OCI-LY7 (cell line): ENCODE measurements around the gene MYBPC2. TPM values are rescaled to one million over a fixed set of nuclear protein-coding genes. Genes with fewer than 3 reads are reported as not detected.

Experiments
- BruUV-seq: library from RNA; stranded (reverse); fragments of 400-500 nt; replicated peaks from 2 replicates; lab custom pipeline; 2021; lab: Mats Ljungman, UMichigan
- CTCF ChIA-PET: fragments of 300-600 bp; sonication (Branson Sonifier 250); formaldehyde crosslinking; loops from one replicate; lab custom pipeline; 2022; ENCODE audit warnings: antibody characterized with exemption; ENCODE audit not compliant: unreplicated experiment; lab: Charles Lee
- POLR2A ChIA-PET: fragments of 300-600 bp; sonication (Branson Sonifier 250); formaldehyde crosslinking; loops from one replicate; lab custom pipeline; 2022; ENCODE audit warnings: antibody characterized with exemption; lab: Charles Lee
- DNase-seq: peaks from one replicate; pipeline ENCODE4 v3.0.0-alpha.2; 2015; ENCODE audit warnings: low spot score
- H2AFZ ChIP-seq: fragments of 200-600 bp; sonication (generic), shearing (Covaris generic); 2 replicates; pipeline ENCODE4 v1.6.1; 2014; ENCODE audit warnings: mild to moderate bottlenecking, antibody characterized with exemption, low read length, moderate library complexity
- H3K27ac ChIP-seq: fragments of 200-600 bp; sonication (generic); 2 replicates; pipeline ENCODE4 v1.5.1; 2014; ENCODE audit warnings: mixed run types, low read depth, mild to moderate bottlenecking, moderate library complexity, low read length, inconsistent platforms; ENCODE audit not compliant: poor library complexity, severe bottlenecking
- H3K36me3 ChIP-seq: fragments of 200-600 bp; sonication (generic); 2 replicates; pipeline ENCODE4 v1.6.1; 2014; ENCODE audit warnings: mild to moderate bottlenecking, antibody characterized with exemption, low read length, moderate library complexity, mixed read lengths; ENCODE audit not compliant: insufficient read depth
- H3K4me1 ChIP-seq: fragments of 200-600 bp; sonication (generic); 2 replicates; pipeline ENCODE4 v1.5.1; 2014; ENCODE audit warnings: mild to moderate bottlenecking, low read length; ENCODE audit not compliant: insufficient read depth, poor library complexity, severe bottlenecking
- H3K4me2 ChIP-seq: fragments of 200-600 bp; sonication (generic); 2 replicates; pipeline ENCODE4 v1.6.1; 2014; ENCODE audit warnings: mild to moderate bottlenecking, low read length
- H3K4me3 ChIP-seq: fragments of 200-600 bp; sonication (generic); 2 replicates; pipeline ENCODE4 v1.5.1; 2014; ENCODE audit warnings: mild to moderate bottlenecking, low read depth, low read length; ENCODE audit not compliant: poor library complexity, severe bottlenecking
- H3K79me2 ChIP-seq: fragments of 200-600 bp; sonication (generic); 2 replicates; pipeline ENCODE4 v1.6.1; 2016; ENCODE audit warnings: low read depth, mild to moderate bottlenecking, low read length, moderate library complexity, mixed read lengths; ENCODE audit not compliant: insufficient read depth
- H3K9me2 ChIP-seq: fragments of 200-600 bp; sonication (generic); 2 replicates; pipeline ENCODE4 v1.6.1; 2016; ENCODE audit warnings: mild to moderate bottlenecking, low read length, mixed read lengths; ENCODE audit not compliant: insufficient read depth
- H3K9me3 ChIP-seq: fragments of 200-600 bp; sonication (generic); 2 replicates; pipeline ENCODE4 v1.6.1; 2014; ENCODE audit warnings: mild to moderate bottlenecking, mixed run types, low read length, mixed read lengths
- H4K20me1 ChIP-seq: fragments of 200-600 bp; sonication (generic); 2 replicates; pipeline ENCODE4 v1.6.1; 2014; ENCODE audit warnings: mild to moderate bottlenecking, antibody characterized with exemption, low read length, moderate library complexity, mixed read lengths; ENCODE audit not compliant: insufficient read depth
- EZH2phosphoT487 ChIP-seq: fragments of 200-600 bp; sonication (generic); IDR thresholded peaks from 2 replicates; pipeline ENCODE4 v1.6.1; 2018; ENCODE audit warnings: low read depth, borderline replicate concordance, mild to moderate bottlenecking, mixed run types, antibody characterized with exemption, low read length, moderate library complexity, mixed read lengths
- intact Hi-C: fragments of 100-400 bp; cut with micrococcal nuclease; formaldehyde crosslinking; loops from one replicate; pipeline ENCODE4 v1.10.0; 2022; ENCODE audit not compliant: unreplicated experiment
- total RNA-seq, 2 experiments: library from RNA; depleted of rRNA in 1 of 2; stranded (reverse); fragments of >200 nt in 1 of 2; shearing (Covaris generic) in 1 of 2; gene quantifications; 2 replicates each; pipeline ENCODE4 v1.2.3, GENCODE V29; 2014 to 2022
- TF ChIP-seq, protein P1 (sequence below): fragments of 200-600 bp; sonication (generic); conservative IDR thresholded peaks from 2 replicates; pipeline ENCODE4 v1.5.1; 2014; ENCODE audit warnings: mild to moderate bottlenecking, antibody characterized with exemption, low read length, moderate library complexity, mixed read lengths

The MYBPC2 gene
- total RNA-seq, 2 experiments from 2014 or later: 15.4 to 28.2 TPM

DNA sequence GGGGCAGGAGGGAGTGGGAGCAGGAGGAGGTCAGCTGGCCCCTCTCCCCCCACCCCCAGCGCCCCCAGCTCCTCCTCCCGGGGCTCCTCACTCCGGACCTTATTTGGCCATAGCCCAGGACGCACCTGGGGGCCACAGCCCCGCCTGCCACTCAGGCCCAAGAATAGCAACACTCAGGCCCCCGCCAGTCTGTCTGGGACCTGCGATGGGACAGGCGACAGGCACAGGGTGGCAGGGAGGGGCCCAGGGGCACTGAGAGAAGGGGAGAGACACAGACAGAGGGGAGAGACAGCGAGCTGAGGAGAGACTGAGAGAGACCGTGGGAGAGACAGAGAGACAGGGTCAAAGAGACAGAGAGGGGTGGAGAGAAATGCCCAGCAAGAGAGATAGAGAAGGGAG is 68.1 kb downstream of the MYBPC2 start:
- DNase-seq: no peak
- no peaks in the 10 kb centered on the region for H3K9me3 ChIP-seq
- BruUV-seq: no TSS peak
- no peaks in the 10 kb centered on the region for H3K9me2 ChIP-seq
- H3K4me2 ChIP-seq: no peak overlapping the region
- TF ChIP-seq, protein P1, sequence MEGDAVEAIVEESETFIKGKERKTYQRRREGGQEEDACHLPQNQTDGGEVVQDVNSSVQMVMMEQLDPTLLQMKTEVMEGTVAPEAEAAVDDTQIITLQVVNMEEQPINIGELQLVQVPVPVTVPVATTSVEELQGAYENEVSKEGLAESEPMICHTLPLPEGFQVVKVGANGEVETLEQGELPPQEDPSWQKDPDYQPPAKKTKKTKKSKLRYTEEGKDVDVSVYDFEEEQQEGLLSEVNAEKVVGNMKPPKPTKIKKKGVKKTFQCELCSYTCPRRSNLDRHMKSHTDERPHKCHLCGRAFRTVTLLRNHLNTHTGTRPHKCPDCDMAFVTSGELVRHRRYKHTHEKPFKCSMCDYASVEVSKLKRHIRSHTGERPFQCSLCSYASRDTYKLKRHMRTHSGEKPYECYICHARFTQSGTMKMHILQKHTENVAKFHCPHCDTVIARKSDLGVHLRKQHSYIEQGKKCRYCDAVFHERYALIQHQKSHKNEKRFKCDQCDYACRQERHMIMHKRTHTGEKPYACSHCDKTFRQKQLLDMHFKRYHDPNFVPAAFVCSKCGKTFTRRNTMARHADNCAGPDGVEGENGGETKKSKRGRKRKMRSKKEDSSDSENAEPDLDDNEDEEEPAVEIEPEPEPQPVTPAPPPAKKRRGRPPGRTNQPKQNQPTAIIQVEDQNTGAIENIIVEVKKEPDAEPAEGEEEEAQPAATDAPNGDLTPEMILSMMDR: no peak
- TF ChIP-seq EZH2phosphoT487: no peak
- H3K27ac ChIP-seq: no peak overlapping the region
- H3K79me2 ChIP-seq: no peaks in the 10 kb centered on the region
- H3K4me3 ChIP-seq: no peak overlapping the region
- no peak overlapping the region for H2AFZ ChIP-seq
- no peaks in the 10 kb centered on the region for H3K36me3 ChIP-seq
- POLR2A ChIA-PET: no interaction called here
- no peaks in the 10 kb centered on the region for H4K20me1 ChIP-seq
- intact Hi-C loops: no loop called here
- H3K4me1 ChIP-seq: peaks cover 11% of the 10 kb centered on the region
- CTCF ChIA-PET: no interaction called here

- ChIA-PET POLR2A (no interaction called here), CTCF (no interaction called here)
- H3K9me3 ChIP-seq: no peaks in the 10 kb centered on the region
- H3K4me3 ChIP-seq: no peak overlapping the region
- peaks cover 11% of the 10 kb centered on the region for H3K4me1 ChIP-seq
- no peak for TF ChIP-seq EZH2phosphoT487
- TF ChIP-seq, protein P1: no peak
- no peaks in the 10 kb centered on the region for H3K36me3 ChIP-seq
- H4K20me1 ChIP-seq: no peaks in the 10 kb centered on the region
- no peaks in the 10 kb centered on the region for H3K79me2 ChIP-seq
- H3K27ac ChIP-seq: no peak overlapping the region
- H3K9me2 ChIP-seq: no peaks in the 10 kb centered on the region
- no TSS peak for BruUV-seq
- DNase-seq: no peak
- no peak overlapping the region for H2AFZ ChIP-seq
- intact Hi-C loops: no loop called here
- H3K4me2 ChIP-seq: no peak overlapping the region
Observed at GRCh38 chr19:50501186-50501567, 68.5 kb downstream of the MYBPC2 start.

DNA sequence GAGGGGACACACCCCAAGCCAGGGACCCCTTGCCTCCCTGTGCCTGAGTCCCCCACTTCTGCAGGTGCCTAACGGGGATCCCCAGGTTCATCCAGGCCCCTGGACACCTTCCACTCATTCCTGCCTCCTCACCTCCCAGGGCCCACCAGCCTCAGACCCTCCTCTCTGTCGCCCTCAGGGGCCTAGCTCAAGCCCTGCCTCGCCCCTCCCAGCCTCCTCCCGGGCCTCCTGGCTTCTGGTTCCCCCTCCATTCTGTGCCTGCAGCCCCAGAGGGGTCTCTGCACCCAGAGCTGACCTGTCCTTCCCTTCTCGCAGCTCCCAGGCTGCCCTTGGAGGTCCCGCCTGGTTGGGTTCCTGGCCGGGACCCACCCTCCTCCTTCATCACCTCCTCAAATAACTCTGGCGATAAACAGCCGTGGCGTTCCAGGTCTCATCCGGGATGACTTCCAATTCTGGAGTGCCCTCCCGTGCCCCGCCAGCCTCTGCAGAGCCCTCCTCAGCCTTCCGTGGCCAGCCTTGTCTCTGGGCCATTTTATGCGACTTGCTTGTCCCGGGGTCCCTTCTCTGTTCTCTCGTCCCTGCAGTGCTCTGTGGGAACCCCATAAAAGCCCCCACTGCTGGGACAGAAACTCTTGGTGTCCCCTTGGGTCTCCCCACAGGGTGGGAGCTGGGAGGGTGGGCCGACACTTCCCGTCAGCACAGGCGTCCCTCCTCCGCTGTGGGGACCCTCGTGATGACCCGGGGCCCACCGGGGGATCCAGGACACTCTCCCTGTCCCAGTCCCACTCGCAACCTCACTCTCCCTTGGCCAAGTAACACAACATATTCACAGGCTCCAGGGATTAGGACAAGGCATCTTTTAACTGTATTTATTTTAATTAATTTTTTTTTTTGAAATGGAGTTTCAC is 69.1 kb downstream of the MYBPC2 start:
- no peak for DNase-seq
- BruUV-seq: no TSS peak
- H3K36me3 ChIP-seq: no peaks in the 10 kb centered on the region
- no peaks in the 10 kb centered on the region for H3K9me3 ChIP-seq
- H3K79me2 ChIP-seq: no peaks in the 10 kb centered on the region
- no peak overlapping the region for H3K4me2 ChIP-seq
- TF ChIP-seq, protein P1: no peak
- TF ChIP-seq EZH2phosphoT487: no peak
- H3K4me3 ChIP-seq: no peak overlapping the region
- H4K20me1 ChIP-seq: no peaks in the 10 kb centered on the region
- intact Hi-C loops: no loop called here
- no peak overlapping the region for H2AFZ ChIP-seq
- ChIA-PET POLR2A (interaction anchor here (0.6 kb wide), 1 partner anchor 1155 kb away, joined by 4 read pairs; no protein-coding TSS in a partner anchor), CTCF (no interaction called here)
- H3K4me1 ChIP-seq: peaks cover 11% of the 10 kb centered on the region
- H3K27ac ChIP-seq: no peak overlapping the region
- no peaks in the 10 kb centered on the region for H3K9me2 ChIP-seq
